ENCODE measurements around the gene FOS.
"Not testable (repeated sequence)": the region's sequence is repeated elsewhere in the genome, so short reads cannot be mapped to it uniquely, and the experiment has no call there.

FOS gene

DNA sequence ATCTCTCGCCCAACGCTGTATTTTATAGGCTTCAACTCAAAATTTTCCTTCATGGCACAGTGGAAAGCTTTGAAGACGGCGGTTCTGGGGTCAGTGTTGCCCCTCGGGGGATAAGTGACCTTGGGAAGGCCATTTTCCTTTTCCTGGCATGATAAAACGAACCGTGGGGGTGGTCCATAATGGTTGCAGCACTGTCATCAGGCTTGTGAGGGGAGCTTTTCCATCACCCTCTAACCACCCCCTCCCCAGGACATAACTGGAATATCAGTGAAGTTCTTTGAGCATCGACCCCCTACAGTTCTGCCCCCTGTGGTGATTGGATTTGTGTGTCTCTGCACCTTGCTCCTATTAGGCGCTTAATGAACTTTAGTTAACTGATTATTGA is 16.0 kb downstream of the FOS start:
- no peak for DNase-seq (ENCODE audit: low spot score)

- no peak for DNase-seq (ENCODE audit: low spot score)
Observed at GRCh38 chr14:75295061-75295461, 16.4 kb downstream of the FOS start.

GRCh38 chr14:75295491-75296345 is 17.1 kb downstream of the FOS start:
- no peak for DNase-seq (ENCODE audit: low spot score)

DNA sequence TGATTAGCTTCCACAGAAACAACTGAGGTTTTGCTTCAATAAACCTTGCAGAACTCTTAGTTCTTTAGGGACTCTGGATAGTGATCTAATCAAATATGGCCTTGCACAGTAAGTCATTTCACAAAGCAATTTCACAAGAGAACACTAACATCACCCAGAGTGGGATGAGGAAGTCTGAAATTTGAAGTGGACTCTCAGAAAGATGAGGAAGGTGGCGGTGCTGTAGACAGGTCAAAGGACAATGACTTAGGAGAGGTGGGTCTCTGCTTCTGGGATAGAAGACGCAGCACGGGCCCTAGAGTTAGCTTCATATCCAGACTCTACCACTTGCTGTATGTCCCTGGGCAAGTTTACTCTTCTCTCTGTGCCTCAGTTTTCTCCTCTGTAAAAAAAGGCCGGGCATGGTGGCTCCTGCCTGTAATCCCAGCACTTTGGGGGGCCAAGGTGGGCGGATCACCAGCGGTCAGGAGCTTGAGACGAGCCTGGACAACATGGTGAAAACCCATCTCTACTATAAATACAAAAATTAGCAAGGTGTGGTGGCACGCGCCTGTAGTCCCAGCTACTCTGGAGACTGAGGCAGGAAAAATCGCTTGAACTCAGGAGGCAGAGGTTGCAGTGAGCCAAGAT is 18.9 kb downstream of the FOS start:
- no peak for DNase-seq (ENCODE audit: low spot score)

GRCh38 chr14:75298187-75298965 is 19.7 kb downstream of the FOS start:
- no peak for DNase-seq (ENCODE audit: low spot score)

GRCh38 chr14:75299059-75299458 is 20.4 kb downstream of the FOS start:
- no peak for DNase-seq (ENCODE audit: low spot score)

DNA sequence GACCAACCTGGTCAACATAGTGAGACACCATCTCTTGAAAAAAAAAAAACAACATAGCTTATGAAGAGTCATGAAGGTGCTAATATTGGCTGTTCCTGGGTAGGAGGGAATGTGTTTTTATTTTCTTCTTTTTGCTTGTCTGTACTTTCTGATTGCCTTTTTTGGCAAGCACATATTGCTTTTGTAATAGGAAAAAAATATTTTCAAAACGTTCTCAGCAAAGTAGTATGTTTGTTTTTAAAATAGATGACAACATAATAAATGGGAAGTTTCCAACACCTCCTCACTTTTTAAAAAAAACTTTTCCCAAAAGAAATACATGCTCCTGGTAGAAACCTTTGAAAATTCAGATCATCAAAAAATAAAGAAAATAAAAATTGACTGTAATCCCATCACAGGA is 20.9 kb downstream of the FOS start:
- DNase-seq (ENCODE audit: low spot score): no peak

DNA sequence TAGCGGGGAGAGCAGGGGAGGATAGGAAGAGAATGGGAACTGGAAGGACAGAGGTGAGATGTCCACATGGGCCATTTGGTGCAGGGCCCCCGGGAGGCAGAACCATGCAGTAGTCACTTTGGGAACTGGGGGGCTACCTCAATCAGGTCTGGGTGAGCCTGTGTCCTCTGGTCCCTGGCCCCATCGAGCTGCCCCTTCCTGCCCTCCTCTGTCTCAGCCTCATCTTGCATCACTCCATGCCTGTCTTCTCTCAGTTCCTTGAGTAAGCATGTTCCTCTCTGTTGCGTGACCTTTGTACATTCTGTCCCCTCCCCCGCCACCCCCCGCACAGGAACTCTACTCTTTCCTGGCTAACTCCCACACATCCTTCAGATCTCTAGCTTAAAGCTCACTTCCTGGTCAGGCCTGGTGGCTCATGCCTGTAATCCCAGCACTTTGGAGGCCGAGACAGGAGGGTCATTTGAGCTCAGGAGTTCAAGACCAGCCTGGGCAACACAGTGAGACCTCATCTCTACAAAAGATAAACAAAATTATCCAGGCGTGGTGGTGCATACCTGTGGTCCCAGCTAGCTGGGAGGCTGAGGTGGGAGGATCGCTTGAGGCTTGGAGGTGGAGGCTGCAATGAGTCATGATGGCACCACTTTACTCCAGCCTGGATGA is 23.2 kb downstream of the FOS start:
- DNase-seq (ENCODE audit: low spot score): no peak

- no peak for DNase-seq (ENCODE audit: low spot score)
Observed at GRCh38 chr14:75303381-75303789, 24.8 kb downstream of the FOS start.

GRCh38 chr14:75306410-75306809 is 27.8 kb downstream of the FOS start:
- not testable (repeated sequence) for DNase-seq (ENCODE audit: low spot score)

- no peak for DNase-seq (ENCODE audit: low spot score)
Observed at GRCh38 chr14:75306927-75307699, 28.5 kb downstream of the FOS start.

DNA sequence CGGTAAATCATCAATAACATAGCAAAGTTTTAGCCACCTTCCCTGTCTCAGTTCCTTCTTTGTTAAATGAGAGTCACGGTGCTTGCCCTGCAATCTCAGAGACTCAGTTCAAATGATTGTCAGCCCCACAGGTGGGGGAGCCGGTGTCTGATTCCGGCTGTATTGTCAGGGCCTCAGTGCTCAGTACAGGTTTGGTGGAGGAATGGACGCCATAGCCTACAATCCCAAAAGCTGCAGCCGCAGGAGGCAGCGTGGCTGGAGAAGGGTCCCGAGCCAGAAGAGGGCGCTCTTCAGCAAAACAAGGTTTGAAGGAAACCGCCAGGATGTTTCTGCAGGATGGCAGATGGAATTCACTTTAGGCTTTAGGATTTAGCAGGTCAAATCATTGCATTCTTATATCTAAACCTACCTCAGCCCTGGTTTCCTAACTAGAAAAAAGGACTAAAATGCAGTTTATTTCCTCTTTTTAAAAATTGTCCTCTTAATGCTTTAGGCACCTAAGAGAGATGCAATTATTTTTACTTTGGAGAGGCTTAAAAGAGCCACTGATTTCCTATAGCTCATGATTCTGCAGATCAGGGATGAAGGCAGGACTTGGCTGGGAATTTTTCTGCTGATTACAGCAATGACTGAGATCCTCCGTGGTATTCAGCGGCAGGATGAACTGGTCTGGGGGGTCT is 29.2 kb downstream of the FOS start:
- DNase-seq (ENCODE audit: low spot score): peak; percentile 46

DNA sequence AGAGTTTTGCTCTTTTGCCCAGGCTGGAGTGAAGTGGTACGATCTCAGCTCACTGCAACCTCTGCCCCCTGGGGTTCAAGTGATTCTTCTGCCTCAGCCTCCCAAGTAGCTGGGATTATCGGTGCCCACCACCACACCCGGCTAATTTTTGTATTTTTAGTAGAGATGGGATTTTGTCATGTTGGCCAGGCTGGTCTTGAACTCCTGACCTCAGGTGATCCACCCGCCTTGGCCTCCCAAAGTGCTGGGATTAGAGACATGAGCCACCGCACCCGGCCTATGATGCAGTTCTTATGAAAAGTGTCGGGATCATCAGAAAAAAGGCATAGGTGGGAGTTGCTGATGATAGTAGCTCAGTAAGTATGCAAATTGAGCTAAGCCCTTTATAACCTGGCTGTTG is 30.4 kb downstream of the FOS start:
- not testable (repeated sequence) for DNase-seq (ENCODE audit: low spot score)

DNA sequence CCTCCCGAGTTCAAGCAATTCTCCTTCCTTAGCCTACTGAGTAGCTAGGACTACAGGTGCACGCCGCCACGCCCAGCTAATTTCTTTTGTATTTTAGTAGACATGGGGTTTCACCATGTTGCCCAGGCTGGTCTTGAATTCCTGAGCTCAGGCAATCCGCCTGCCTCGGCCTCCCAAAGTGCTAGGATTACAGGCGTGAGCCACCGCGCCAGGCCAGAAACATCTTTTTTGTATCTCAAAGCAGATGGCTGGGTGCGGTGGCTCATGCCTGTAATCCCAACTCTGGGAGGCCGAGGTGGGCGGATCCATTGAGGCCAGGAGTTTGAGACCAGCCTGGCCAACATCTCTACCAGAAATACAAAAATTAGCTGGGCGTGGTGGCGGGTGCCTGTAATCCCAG is 30.9 kb downstream of the FOS start:
- not testable (repeated sequence) for DNase-seq (ENCODE audit: low spot score)

DNA sequence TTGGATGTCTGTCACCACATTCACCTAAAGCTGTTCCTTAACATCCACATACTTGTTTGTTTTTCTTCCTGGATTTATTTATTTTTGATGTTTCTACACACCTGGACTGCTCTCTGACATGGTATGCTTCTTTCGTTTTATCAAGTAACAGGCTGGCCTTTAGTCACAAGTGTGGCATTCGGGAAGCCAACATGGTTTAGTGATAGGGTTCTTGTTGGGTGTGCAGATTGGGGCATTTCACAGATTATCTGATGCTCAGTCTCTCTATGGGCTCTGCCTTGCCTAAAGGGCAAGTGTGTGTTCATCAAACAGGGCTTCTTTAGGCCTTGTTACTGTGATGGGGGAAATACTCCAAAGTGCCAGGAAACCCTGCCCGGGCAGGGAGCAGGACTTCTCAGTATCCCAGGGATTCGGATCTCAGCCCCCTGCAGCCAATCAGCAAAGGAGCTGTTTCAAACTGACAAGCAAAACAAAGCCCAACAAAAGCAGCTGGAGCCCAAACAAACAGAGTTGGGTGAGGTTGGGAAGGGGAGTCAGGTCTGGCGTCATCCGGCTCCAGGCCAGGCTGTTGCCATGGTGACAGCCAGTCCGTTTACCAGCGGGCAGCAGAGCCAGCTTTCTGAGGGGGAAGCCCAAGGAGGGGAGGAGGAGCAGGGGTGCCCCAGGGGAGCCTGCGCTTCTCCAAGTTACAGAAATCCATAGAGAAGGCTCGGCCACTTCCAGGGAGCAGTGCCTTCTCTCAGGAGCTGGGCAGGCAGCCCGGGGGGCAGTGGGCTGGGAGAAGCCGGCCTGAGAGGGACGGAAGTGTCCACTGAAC is 31.9 kb downstream of the FOS start:
- no peak for DNase-seq (ENCODE audit: low spot score)

DNA sequence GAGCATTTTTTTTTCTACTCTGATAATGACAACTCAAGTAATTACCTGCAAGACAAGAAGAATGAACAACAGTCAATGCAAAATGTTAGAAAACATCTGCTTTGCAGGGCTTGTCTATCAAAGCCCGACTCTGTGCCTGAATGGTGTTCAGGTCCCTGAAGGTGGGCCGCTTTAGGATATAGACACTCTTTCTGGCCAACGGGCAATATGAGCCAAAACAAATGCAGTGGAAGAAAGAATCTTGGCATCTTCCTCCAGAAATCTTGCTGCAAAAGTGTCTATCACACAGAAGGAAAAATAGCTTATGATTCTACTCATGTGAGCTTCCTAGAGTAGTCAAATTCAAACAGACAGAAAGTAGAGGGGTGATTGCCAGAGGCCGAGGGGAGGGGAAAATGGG is 32.7 kb downstream of the FOS start:
- DNase-seq (ENCODE audit: low spot score): no peak

GRCh38 chr14:75312341-75312740 is 33.7 kb downstream of the FOS start:
- DNase-seq (ENCODE audit: low spot score): no peak

DNA sequence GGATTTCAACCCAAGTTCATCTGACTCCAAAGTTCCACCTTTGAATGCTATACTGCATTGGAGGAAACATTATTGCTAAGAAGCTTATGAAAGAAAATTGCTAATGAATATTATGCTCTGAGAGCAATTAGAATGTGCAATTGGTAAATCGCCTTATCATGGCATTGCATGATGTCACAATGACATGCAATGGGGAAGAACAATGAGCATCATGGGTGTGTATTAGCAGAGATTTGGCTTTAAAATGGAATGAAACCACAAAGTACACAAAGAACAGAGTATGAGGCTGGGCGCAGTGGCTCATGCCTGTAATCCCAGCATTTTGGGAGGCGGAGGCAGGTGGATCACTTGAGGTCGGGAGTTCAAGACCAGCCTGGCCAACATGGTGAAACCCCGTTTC is 34.7 kb downstream of the FOS start:
- no peak for DNase-seq (ENCODE audit: low spot score)

DNA sequence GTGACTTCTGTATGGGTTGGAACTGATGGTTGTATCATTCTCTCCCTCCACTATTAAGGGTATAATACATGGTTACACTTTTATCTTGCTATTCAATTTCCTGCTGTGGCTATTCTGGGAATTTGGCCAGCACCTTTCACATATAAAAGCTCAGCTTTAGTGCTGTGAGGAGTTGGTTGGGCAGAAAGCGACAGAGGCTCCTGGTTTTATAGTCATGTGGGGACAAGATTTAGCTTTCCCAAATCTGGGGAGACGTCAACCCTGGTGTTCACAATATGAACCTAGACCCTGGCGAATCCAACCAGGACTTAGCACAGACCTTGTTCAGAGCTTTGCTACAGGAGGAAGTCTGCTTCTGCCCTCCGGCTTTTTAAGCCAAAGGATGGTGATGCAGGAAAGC is 36.5 kb downstream of the FOS start:
- no peak for DNase-seq (ENCODE audit: low spot score)

DNA sequence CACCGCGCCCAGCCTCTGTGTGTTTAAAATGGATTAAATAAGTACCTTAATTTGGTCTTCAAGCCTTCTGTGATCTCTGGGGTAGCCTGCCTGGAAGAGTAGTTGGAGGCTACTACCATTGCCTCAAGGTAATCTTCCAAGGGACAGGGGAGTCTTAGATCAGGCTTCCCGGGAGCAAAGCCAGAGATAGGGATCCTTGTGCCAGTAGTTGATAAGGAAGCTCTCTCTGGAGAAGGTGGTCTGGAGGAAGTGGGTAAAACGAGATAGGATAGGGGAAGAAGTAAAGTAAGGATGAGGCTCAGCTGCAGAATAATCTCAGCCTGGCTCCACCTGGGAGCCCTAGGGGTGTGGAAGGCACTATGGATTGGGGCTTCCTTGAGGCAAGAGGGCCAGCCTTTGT is 38.5 kb downstream of the FOS start:
- no peak for DNase-seq (ENCODE audit: low spot score)
